Astrocyte of the spinal cord (primary cell): ENCODE measurements around the gene ZNF423.

Experiments used
- DNase-seq: peaks from one replicate; pipeline ENCODE4 v3.0.0; 2011; ENCODE audit warnings: low read depth, low spot score
- H3K4me3 ChIP-seq: 2 replicates; pipeline ENCODE4 v1.5.1; 2011; ENCODE audit warnings: low read depth, mild to moderate bottlenecking, low read length, moderate library complexity
- in situ Hi-C: cut with HindIII; loops from 2 replicates; pipeline ENCODE4 v1.10.0; 2017; ENCODE audit warnings: low sequenced_read_pairs
- TF ChIP-seq, protein P1 (sequence below): IDR thresholded peaks from 2 replicates; pipeline ENCODE4 v1.5.1; 2012; ENCODE audit warnings: low read depth, mild to moderate bottlenecking, low read length, inconsistent platforms

The ZNF423 gene

DNA sequence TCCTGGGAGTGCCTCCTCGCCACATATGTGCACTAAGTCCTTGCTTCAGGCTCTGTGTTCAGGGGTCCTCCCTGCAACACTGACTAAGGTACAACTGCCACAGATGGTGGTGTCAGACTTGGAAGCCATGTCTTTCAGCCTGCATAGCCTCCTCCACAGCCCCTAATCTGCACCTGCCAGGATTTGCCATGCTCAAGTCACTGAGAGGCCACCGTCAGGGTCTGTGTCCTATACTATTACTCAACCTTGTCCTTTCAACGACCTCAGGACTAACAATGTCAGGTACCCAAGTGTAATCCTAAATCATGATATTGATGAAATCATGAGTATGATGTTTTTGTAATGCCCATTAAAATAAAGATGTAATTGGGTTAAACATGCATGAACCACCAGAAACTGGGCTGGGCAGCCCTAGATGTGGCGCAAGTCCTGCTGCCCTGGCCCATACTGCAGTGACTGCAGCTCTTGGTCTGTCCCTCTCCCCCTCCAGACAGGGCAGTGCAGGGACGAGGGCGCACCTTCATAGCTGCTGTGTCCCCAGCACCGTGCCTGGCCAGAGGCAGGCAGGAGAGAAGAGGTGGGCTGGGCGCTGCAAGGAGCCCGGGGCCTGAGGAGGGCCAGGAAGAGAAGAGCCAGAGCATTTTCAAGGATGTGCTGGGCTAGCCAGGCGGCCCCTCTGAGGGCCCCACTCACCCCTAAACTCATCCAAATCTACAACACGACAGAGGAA lies 198.0 kb downstream of the ZNF423 start:
- in situ Hi-C loops, result no loop called here

DNA sequence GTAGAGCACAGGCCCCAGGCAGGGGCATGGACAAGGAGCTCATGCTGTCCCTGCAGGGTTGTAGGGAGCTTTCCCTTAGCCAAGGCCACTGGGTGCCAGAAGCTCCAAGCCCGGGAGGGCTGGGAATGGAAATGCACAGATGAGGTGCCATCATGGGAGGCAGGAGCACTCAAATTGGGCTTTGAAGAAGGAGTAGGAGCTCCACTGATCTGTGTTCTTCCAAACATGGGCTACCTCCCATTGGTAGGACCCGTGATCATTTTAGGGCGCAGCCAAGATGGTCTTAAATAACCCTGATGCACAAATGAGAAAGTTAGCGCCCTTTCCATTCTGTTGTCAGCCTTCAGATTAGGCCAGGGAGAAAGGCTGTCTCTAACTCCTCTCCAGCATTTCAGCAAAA lies 201.5 kb downstream of the ZNF423 start:
- TF ChIP-seq, protein P1, sequence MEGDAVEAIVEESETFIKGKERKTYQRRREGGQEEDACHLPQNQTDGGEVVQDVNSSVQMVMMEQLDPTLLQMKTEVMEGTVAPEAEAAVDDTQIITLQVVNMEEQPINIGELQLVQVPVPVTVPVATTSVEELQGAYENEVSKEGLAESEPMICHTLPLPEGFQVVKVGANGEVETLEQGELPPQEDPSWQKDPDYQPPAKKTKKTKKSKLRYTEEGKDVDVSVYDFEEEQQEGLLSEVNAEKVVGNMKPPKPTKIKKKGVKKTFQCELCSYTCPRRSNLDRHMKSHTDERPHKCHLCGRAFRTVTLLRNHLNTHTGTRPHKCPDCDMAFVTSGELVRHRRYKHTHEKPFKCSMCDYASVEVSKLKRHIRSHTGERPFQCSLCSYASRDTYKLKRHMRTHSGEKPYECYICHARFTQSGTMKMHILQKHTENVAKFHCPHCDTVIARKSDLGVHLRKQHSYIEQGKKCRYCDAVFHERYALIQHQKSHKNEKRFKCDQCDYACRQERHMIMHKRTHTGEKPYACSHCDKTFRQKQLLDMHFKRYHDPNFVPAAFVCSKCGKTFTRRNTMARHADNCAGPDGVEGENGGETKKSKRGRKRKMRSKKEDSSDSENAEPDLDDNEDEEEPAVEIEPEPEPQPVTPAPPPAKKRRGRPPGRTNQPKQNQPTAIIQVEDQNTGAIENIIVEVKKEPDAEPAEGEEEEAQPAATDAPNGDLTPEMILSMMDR, result no peak
- no peak overlapping the region for H3K4me3 ChIP-seq
- DNase-seq, result no peak
- in situ Hi-C loops, result no loop called here

More for the DNA sequence above, 198.0 kb downstream of the ZNF423 start:
- no peak overlapping the region for H3K4me3 ChIP-seq
- DNase-seq, result no peak
- TF ChIP-seq, protein P1, result no peak

DNA sequence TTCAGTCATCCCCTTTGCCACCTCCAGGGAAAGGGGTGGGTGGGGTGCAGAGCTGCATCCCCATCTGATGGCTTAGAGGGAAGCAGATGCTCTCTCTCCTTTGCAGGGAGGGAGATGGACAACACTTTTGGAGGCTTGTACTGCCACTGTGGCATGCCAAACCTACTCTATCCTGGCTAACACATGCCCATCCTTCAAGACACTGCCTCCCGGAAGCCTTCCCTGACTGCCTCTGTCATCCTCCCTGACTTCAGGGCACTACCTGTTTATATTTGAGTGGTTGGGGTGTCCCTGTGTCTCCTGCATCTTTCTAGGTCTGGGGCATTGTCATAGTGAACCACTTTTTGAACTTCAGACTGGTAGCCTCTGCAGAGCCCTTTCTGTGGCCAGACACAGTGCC lies 202.3 kb downstream of the ZNF423 start:
- TF ChIP-seq, protein P1, result no peak
- H3K4me3 ChIP-seq, result no peak overlapping the region
- DNase-seq, result no peak
- in situ Hi-C loops, result no loop called here

DNA sequence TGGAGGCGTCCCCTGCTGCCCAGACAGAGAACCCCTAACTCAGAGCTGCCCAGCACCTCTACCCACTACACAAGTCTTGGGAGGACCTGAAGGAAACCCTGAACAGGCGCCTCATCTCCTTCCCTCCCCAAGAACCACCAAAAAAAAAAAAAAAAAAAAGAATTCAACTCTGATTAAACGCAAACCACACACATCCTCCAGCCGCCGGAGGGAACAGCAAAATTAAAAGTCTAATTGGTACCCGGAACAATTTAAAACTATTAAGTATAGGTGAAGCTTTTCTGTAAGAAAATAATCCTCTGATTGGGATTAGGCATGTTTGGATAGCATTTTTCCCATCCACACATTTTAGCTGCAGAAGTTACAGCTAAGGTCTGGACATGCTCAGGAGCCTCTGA lies 202.7 kb downstream of the ZNF423 start:
- DNase-seq, result no peak
- H3K4me3 ChIP-seq, result no peak overlapping the region
- in situ Hi-C loops, result no loop called here
- TF ChIP-seq, protein P1, result no peak

DNA sequence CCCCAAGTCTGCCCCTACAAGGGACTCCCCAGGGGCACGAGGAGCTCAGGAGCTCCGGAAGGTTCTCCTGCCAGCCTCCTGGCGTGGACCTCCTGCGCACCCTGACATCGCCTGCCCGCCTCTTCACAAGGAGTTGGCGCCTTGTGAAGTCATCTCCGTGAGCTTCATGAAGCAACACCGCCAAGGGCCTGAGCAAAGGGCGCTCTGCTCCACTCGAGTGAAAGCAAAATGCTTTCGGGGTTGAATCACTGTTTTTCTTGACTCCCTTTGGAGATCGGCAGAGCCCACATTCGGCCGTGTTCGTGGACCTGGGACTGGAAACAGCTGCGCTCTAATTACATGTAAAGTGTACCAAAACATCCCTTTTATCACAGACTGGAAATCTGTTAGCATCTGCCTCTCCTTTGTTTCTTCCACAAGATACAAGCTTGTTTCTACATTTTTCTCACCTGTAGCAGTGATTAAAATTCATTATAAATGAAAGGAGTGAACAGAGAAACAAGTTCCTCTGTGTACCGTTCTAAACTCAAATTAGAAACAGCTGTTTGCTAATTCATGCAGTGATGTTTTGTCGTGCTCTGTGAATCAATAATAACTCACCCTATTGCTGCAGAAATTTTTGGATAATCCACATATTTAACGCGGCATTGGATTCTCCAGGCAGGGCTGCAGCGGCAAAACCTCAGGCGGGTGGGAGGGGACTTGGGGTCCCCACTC lies 203.3 kb downstream of the ZNF423 start:
- TF ChIP-seq, protein P1, result no peak
- DNase-seq, result peak; percentile 80
- H3K4me3 ChIP-seq, result no peak overlapping the region
- in situ Hi-C loops, result no loop called here

DNA sequence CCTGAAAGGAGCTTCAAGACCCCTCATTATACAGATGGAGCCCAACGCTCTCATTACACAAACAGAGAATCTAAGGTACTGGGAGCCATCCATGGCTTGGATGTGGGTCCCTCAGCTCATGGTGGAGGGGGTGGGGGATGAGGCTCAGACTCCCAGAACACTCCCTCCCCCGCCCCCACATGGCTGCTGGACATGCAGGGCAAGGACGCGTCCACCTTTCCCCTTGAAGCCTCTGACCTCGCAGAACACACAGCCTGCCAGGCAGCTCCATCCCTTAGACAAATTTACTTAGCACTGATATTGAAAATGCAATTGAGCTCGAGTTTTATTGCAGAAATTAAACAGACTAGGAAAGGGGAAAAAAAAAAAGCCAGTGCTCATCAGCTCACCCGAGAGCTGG lies 203.9 kb downstream of the ZNF423 start:
- DNase-seq, result no peak
- no peak overlapping the region for H3K4me3 ChIP-seq
- in situ Hi-C loops, result no loop called here
- TF ChIP-seq, protein P1, result no peak
